ENCODE data around the gene TEX14. TPM values are rescaled to one million over a fixed set of nuclear protein-coding genes. Genes with fewer than 3 reads are reported as not detected.
"Not testable (repeated sequence)": the region's sequence is repeated elsewhere in the genome, so short reads cannot be mapped to it uniquely, and the experiment has no call there.

Gene TEX14
- total RNA-seq, 1 experiment from 2014 or later: not detected

GRCh38 chr17:58694302-58694701 lies 2.5 kb upstream of the TEX14 start:
- no peak for DNase-seq
- Histone ChIP-seq H3K9ac (ENCODE audit: low read length) (no peak overlapping the region), H3K4me3 (ENCODE audit: low read length) (peak overlapping the region; percentile 87), H3K27me3 (ENCODE audit: low read length) (no peaks in the 10 kb centered on the region), H2AFZ (ENCODE audit: low read length) (no peak overlapping the region), H3K4me2 (ENCODE audit: low read depth, low read length, poor library complexity, severe bottlenecking) (peak overlapping the region; percentile 93), H3K79me2 (ENCODE audit: low read length) (peaks cover 36% of the 10 kb centered on the region), H3K9me3 (ENCODE audit: low read length) (no peaks in the 10 kb centered on the region), H4K20me1 (ENCODE audit: insufficient read depth, low read depth, low read length) (no peaks in the 10 kb centered on the region), H3K4me1 (ENCODE audit: low read length) (peaks cover 25% of the 10 kb centered on the region), H3K27ac (ENCODE audit: low read length) (no peak overlapping the region; the same call in 1 of the 2 replicates), H3K9me2 (replicated peaks; ENCODE audit: insufficient read depth, low read length) (no peaks in the 10 kb centered on the region), H3K36me3 (ENCODE audit: insufficient read depth, low read length) (peaks cover 8% of the 10 kb centered on the region)

GRCh38 chr17:58693751-58694150 lies 1.9 kb upstream of the TEX14 start:
- peaks cover 36% of the 10 kb centered on the region for H3K79me2 ChIP-seq (ENCODE audit: low read length)
- peaks cover 25% of the 10 kb centered on the region for H3K4me1 ChIP-seq (ENCODE audit: low read length)
- DNase-seq: no peak
- H3K4me2 ChIP-seq (ENCODE audit: low read depth, low read length, poor library complexity, severe bottlenecking): peak overlapping the region; percentile 93
- H3K27me3 ChIP-seq (ENCODE audit: low read length): no peaks in the 10 kb centered on the region
- no peaks in the 10 kb centered on the region for H3K9me2 ChIP-seq (replicated peaks; ENCODE audit: insufficient read depth, low read length)
- peak overlapping the region; percentile 86 for H3K9ac ChIP-seq (ENCODE audit: low read length)
- no peak overlapping the region; the same call in 1 of the 2 replicates for H3K27ac ChIP-seq (ENCODE audit: low read length)
- H3K4me3 ChIP-seq (ENCODE audit: low read length): peak overlapping the region; percentile 87
- peaks cover 8% of the 10 kb centered on the region for H3K36me3 ChIP-seq (ENCODE audit: insufficient read depth, low read length)
- no peaks in the 10 kb centered on the region for H3K9me3 ChIP-seq (ENCODE audit: low read length)
- H2AFZ ChIP-seq (ENCODE audit: low read length): no peak overlapping the region
- H4K20me1 ChIP-seq (ENCODE audit: insufficient read depth, low read depth, low read length): no peaks in the 10 kb centered on the region

- H3K9me3 ChIP-seq (ENCODE audit: low read length): no peaks in the 10 kb centered on the region
- peak overlapping the region; percentile 87 for H3K4me3 ChIP-seq (ENCODE audit: low read length)
- H3K4me1 ChIP-seq (ENCODE audit: low read length): peaks cover 25% of the 10 kb centered on the region
- peaks cover 36% of the 10 kb centered on the region for H3K79me2 ChIP-seq (ENCODE audit: low read length)
- peak overlapping the region; percentile 93 for H3K4me2 ChIP-seq (ENCODE audit: low read depth, low read length, poor library complexity, severe bottlenecking)
- H3K9ac ChIP-seq (ENCODE audit: low read length): peak overlapping the region; percentile 86
- H3K27ac ChIP-seq (ENCODE audit: low read length): peak overlapping the region; percentile 67
- H3K36me3 ChIP-seq (ENCODE audit: insufficient read depth, low read length): peaks cover 8% of the 10 kb centered on the region
- no peaks in the 10 kb centered on the region for H4K20me1 ChIP-seq (ENCODE audit: insufficient read depth, low read depth, low read length)
- no peaks in the 10 kb centered on the region for H3K9me2 ChIP-seq (replicated peaks; ENCODE audit: insufficient read depth, low read length)
- no peak overlapping the region for H2AFZ ChIP-seq (ENCODE audit: low read length)
- DNase-seq: no peak
- H3K27me3 ChIP-seq (ENCODE audit: low read length): no peaks in the 10 kb centered on the region
Measured at GRCh38 chr17:58693208-58693607, 1.4 kb upstream of the TEX14 start.

GRCh38 chr17:58692239-58693055 lies 602 bp upstream of the TEX14 start, which contains the start of gene RAD51C:
TSS of gene RAD51C (plus strand) at chr17:58692602. CDS start at chr17:58692644, 42 bp downstream.
- Histone ChIP-seq H3K9me2 (replicated peaks; ENCODE audit: insufficient read depth, low read length) (no peaks in the 10 kb centered on the region), H2AFZ (ENCODE audit: low read length) (peak within 1 kb of the TSS; percentile 93)

GRCh38 chr17:58690033-58690432 lies 1.8 kb downstream of the TEX14 start:
- not testable (repeated sequence) for H2AFZ ChIP-seq (ENCODE audit: low read length); H3K36me3 ChIP-seq (ENCODE audit: insufficient read depth, low read length); H3K27me3 ChIP-seq (ENCODE audit: low read length); H3K9me3 ChIP-seq (ENCODE audit: low read length); H3K4me2 ChIP-seq (ENCODE audit: low read depth, low read length, poor library complexity, severe bottlenecking); H3K9me2 ChIP-seq (replicated peaks; ENCODE audit: insufficient read depth, low read length); H3K9ac ChIP-seq (ENCODE audit: low read length); DNase-seq; H3K27ac ChIP-seq (ENCODE audit: low read length); H3K4me3 ChIP-seq (ENCODE audit: low read length); H4K20me1 ChIP-seq (ENCODE audit: insufficient read depth, low read depth, low read length)
- Histone ChIP-seq H3K4me1 (ENCODE audit: low read length) (peaks cover 25% of the 10 kb centered on the region), H3K79me2 (ENCODE audit: low read length) (peaks cover 26% of the 10 kb centered on the region)

More at GRCh38 chr17:58692239-58693055, 602 bp upstream of the TEX14 start, which contains the start of gene RAD51C:
- Histone ChIP-seq H3K36me3 (ENCODE audit: insufficient read depth, low read length) (peaks cover 8% of the 10 kb centered on the region), H3K4me3 (ENCODE audit: low read length) (peak within 1 kb of the TSS; percentile 87), H3K4me2 (ENCODE audit: low read depth, low read length, poor library complexity, severe bottlenecking) (peak within 1 kb of the TSS; percentile 93), H3K4me1 (ENCODE audit: low read length) (peaks cover 25% of the 10 kb centered on the region), H3K9ac (ENCODE audit: low read length) (peak within 1 kb of the TSS; percentile 86), H3K9me3 (ENCODE audit: low read length) (no peaks in the 10 kb centered on the region), H3K79me2 (ENCODE audit: low read length) (peaks cover 36% of the 10 kb centered on the region), H4K20me1 (ENCODE audit: insufficient read depth, low read depth, low read length) (no peaks in the 10 kb centered on the region), H3K27ac (ENCODE audit: low read length) (peak within 1 kb of the TSS; percentile 67), H3K27me3 (ENCODE audit: low read length) (no peaks in the 10 kb centered on the region)
- DNase-seq: peak; percentile 97

GRCh38 chr17:58688521-58688920 lies 3.3 kb downstream of the TEX14 start:
- no peak overlapping the region for H3K4me3 ChIP-seq (ENCODE audit: low read length)
- no peak overlapping the region for H3K9ac ChIP-seq (ENCODE audit: low read length)
- H2AFZ ChIP-seq (ENCODE audit: low read length): no peak overlapping the region
- H3K4me1 ChIP-seq (ENCODE audit: low read length): peaks cover 10% of the 10 kb centered on the region
- H3K36me3 ChIP-seq (ENCODE audit: insufficient read depth, low read length): no peaks in the 10 kb centered on the region
- H3K9me2 ChIP-seq (replicated peaks; ENCODE audit: insufficient read depth, low read length): no peaks in the 10 kb centered on the region
- H3K27me3 ChIP-seq (ENCODE audit: low read length): no peaks in the 10 kb centered on the region
- H3K9me3 ChIP-seq (ENCODE audit: low read length): no peaks in the 10 kb centered on the region
- no peak for DNase-seq
- peaks cover 11% of the 10 kb centered on the region for H3K79me2 ChIP-seq (ENCODE audit: low read length)
- H3K4me2 ChIP-seq (ENCODE audit: low read depth, low read length, poor library complexity, severe bottlenecking): no peak overlapping the region
- H3K27ac ChIP-seq (ENCODE audit: low read length): no peak overlapping the region
- no peaks in the 10 kb centered on the region for H4K20me1 ChIP-seq (ENCODE audit: insufficient read depth, low read depth, low read length)

GRCh38 chr17:58686980-58687379 lies 4.9 kb downstream of the TEX14 start:
- Histone ChIP-seq H3K79me2 (ENCODE audit: low read length) (no peaks in the 10 kb centered on the region), H3K27me3 (ENCODE audit: low read length) (no peaks in the 10 kb centered on the region), H3K9me2 (replicated peaks; ENCODE audit: insufficient read depth, low read length) (no peaks in the 10 kb centered on the region), H3K4me1 (ENCODE audit: low read length) (peaks cover 2% of the 10 kb centered on the region), H2AFZ (ENCODE audit: low read length) (no peak overlapping the region), H4K20me1 (ENCODE audit: insufficient read depth, low read depth, low read length) (no peaks in the 10 kb centered on the region), H3K4me2 (ENCODE audit: low read depth, low read length, poor library complexity, severe bottlenecking) (no peak overlapping the region), H3K27ac (ENCODE audit: low read length) (no peak overlapping the region), H3K9me3 (ENCODE audit: low read length) (no peaks in the 10 kb centered on the region), H3K4me3 (ENCODE audit: low read length) (no peak overlapping the region), H3K36me3 (ENCODE audit: insufficient read depth, low read length) (no peaks in the 10 kb centered on the region), H3K9ac (ENCODE audit: low read length) (no peak overlapping the region)
- no peak for DNase-seq

- not testable (repeated sequence) for H3K9me3 ChIP-seq (ENCODE audit: low read length); H3K4me1 ChIP-seq (ENCODE audit: low read length); H3K4me2 ChIP-seq (ENCODE audit: low read depth, low read length, poor library complexity, severe bottlenecking); H4K20me1 ChIP-seq (ENCODE audit: insufficient read depth, low read depth, low read length); DNase-seq; H3K4me3 ChIP-seq (ENCODE audit: low read length); H3K79me2 ChIP-seq (ENCODE audit: low read length); H3K27me3 ChIP-seq (ENCODE audit: low read length); H2AFZ ChIP-seq (ENCODE audit: low read length); H3K9ac ChIP-seq (ENCODE audit: low read length); H3K9me2 ChIP-seq (replicated peaks; ENCODE audit: insufficient read depth, low read length); H3K27ac ChIP-seq (ENCODE audit: low read length); H3K36me3 ChIP-seq (ENCODE audit: insufficient read depth, low read length)
Measured at GRCh38 chr17:58684462-58684861, 7.4 kb downstream of the TEX14 start.
